Measurements from ENCODE around the gene TUBGCP6.
"Not testable (repeated sequence)": the region's sequence is repeated elsewhere in the genome, so short reads cannot be mapped to it uniquely, and the experiment has no call there.

The TUBGCP6 gene

DNA sequence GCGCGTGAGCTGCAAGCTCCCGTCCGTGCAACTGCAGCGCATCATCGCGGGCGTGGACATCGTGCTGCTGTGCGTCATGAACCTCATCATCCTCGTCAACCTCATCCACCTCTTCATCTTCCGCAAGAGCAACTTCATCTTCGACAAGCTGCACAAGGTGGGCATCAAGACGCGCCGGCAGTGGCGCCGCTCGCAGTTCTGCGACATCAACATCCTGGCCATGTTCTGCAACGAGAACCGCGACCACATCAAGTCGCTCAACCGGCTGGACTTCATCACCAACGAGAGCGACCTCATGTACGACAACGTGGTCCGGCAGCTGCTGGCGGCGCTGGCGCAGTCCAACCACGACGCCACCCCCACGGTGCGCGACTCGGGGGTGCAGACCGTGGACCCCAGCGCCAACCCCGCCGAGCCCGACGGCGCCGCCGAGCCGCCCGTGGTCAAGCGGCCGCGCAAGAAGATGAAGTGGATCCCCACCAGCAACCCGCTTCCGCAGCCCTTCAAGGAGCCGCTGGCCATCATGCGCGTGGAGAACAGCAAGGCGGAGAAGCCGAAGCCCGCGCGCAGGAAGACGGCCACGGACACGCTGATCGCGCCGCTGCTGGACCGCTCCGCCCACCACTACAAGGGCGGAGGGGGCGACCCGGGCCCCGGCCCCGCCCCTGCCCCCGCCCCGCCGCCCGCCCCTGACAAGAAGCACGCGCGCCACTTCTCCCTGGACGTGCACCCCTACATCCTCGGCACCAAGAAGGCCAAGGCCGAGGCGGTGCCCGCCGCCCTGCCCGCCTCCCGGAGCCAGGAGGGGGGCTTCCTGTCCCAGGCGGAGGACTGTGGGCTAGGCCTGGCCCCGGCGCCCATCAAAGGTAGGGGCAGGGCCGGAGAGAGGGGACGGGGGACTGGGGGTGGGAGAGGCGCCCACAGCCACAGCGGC, 67.0 kb downstream of the TUBGCP6 start:
- DNase-seq, result no peak

DNA sequence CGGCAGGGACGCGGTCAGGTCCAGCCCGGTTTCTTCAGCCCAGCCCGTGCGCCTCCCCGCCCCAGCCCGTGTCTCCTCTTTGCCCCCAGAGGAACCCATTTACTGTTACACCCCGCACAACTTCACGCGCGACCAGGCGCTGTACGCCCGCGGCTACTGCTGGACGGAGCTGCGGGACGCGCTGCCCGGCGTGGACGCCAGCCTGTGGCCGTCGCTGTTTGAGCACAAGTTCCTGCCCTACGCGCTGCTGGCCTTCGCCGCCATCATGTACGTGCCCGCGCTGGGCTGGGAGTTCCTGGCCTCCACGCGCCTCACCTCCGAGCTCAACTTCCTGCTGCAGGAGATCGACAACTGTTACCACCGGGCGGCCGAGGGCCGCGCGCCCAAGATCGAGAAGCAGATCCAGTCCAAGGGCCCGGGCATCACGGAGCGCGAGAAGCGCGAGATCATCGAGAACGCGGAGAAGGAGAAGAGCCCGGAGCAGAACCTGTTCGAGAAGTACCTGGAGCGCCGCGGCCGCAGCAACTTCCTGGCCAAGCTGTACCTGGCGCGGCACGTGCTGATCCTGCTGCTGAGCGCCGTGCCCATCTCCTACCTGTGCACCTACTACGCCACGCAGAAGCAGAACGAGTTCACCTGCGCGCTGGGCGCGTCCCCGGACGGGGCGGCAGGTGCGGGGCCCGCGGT, 67.8 kb downstream of the TUBGCP6 start:
- no peak for DNase-seq

DNA sequence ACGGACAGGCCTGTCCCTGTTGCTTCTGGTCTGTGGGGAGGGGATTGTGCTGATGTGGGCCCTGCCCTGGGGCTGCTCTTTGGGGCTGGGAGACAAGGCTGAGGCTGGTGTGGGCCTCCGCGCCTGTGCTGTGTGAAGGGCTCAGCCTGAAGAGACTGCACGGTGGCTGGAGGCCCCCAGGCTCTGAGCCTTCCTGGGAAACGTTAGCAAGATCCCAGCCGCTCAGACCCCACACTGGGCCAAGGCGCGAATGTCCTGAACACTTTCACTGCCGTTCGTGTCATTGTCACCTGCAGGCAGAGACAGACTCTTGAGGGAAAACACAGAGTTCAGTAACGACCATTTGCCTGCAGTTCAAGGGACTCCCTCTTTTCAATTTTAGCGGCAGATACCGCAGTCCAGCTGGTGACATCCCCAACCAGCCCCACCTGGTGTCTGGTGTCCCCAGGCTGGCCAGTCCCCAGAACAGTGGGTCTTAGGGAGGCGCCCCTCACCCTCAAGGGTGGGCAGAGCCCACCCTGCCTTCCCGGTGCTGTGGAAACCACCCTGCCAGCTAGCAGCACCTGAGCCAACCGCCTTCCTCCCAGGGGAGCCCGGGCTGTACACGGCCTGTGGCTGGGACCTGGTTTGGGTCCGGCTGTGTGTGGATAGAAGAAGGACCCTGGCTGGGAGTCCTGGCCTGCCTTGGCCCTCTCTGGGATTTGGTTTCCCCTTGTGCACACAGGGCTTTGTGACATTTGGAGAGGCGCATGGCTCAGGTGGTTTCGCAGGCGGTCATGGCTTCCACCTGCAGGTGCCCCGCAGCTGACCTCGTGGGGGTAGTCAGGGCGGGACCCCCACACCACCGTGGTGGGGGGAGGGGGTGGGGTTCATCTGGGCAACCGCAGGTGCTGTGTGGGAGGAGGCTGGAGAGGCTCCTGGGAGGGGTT, 68.6 kb downstream of the TUBGCP6 start:
- no peak for DNase-seq

- DNase-seq, result no peak
Measured at GRCh38 chr22:50175191-50175461, 69.7 kb downstream of the TUBGCP6 start.

DNA sequence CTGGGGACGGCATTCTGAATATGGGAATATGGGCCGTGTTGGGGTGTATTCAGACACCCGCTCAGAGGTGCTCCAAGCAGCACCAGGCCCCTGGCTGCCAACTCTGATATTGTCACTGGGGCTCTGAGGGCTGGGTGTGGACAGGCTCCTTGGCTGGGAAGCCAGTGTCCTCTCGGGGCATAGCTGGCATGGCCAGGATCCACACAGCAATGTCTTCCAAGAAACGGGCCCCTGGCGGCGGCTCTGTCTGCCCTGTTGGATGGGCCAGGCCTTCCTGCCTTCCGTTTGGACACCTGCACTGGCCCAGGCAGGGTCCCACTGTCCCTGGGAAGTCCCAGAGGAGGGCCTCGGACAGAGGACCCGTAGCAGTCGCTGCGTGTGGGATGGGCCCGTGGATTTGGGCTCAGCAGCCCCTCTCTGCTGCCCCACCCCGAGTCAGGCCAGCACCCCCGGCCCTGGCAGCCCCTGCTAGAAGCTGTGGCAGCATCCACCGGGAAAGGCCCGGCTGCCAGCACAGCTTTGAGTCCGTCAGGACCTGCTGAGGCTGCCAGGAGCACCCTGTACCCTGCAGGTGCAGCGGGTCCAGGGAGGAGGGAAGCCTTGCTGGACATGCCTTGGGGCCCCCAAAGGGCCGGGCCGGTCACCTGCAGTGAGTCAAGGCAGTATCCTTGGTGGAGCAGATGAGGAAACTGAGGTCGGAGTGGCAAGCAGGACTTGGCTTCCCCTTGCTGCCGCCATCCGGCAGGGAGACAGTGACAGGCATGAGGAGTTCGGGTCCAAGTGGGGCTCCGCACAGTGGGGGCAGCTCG, 70.2 kb downstream of the TUBGCP6 start:
- peak; percentile 4 for DNase-seq

DNA sequence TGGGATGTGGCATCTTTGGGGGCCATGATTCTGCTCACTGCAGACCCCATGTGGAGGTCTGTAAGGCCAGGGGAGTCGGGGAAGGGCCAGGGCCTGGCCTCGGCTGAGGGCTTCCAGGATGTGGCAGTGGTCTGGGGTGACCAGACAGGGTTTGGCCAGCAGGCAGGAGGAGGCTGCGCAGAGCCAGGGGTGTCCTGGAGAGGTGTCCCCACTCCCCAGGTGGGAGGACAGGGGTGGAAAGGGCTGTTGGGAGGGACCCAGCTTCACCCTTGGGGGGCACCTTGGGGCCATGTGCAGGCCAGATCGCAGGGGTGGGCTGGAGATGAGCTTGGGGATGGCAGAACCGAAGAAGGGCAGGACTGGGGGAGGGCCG, 70.9 kb downstream of the TUBGCP6 start:
- no peak for DNase-seq

DNA sequence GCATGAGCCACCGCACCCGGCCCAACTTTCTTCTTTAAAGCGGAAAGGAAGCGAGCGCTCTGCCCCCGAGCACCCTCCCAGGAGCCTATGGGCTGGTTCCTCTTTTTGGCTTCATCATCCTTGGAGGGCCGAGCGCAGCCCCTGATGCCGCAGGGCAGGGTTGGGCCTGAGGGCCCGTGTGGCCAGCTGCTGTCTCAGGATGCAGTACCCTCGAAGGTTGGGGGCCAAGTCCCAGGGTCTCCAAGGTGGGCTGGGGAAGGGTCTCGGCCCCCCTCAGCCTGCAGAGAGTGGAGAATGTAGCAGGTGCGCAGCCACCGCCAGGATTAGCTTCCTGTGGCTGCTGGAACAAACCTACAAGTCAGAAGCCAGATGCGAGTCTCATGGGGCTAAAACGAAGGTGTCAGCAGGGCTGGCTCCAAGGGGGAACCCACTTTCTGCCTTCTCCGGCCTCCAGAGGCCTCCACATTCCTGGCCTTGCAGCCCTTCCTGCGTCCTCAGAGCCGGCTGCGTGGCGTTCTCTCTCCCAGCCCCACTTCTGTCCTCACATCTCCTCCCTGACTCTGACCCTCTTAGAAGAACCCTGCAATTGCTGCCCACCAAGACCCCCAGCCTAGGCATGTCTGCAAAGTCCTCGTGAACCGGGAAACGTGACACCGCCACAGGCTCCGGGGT, 71.4 kb downstream of the TUBGCP6 start:
- DNase-seq, result no peak

DNA sequence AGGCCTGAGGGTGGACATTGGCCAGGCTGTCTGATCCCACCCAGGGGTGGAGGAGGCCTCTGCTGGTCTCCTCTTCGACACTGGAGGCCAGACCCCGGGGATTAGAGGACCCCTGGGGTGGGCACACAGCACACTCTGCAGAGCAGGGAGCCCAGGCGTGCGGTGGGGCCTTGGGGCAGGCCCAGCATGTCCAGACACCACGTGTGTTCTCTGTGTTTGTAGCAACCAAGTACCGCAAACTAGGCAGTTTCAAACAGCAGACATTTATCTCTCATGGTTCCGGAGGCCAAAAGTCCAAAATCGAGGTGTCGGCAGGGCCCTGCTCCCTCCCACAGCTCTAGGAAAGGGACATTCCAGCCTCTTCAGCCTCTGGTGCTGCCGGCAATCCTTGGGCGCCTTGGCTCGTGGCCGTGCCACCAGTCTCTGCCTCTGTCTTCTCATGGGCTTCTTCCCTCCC, 72.8 kb downstream of the TUBGCP6 start:
- DNase-seq, result no peak

GRCh38 chr22:50171319-50171964, 73.4 kb downstream of the TUBGCP6 start:
- no peak for DNase-seq

DNA sequence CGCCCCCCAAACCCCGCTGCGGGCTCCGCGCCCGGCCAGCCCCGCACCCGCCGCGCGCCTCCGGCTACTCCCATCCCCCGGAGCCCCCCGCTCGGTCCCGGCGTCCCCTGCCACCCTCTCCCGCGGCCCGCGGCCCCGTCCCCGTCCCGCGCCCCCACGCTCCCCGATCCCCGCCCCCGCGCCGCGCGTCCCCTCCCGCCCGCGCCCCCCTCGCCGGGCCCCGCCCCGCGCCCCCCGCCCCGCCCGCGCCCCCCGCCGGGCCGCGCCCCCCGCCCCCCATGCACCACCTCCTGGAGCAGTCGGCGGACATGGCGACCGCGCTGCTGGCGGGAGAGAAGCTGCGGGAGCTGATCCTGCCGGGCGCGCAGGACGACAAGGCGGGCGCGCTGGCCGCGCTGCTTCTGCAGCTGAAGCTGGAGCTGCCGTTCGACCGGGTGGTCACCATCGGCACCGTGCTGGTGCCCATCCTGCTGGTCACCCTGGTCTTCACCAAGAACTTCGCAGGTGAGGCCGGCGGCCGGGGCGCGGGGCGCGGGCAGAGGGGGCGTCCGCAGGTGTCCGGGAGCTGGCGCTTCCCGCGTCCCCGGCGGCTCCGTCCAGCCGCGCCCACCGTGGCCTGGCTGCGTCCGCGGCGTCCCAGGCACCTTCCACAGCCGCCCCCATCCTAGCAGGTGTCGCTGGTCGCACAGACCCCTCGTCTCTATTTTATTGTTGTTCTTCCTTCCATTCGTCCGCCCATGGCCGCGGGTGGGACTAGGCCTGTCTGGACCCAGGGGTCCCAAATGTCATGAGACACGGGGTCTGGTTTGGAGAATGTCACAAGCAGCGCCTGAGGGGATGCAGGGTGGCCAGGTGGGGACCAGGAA, 74.1 kb downstream of the TUBGCP6 start, which contains the start of gene PANX2:
TSS of gene PANX2 (plus strand) at position 279 of the 866 bp plus-strand sequence. CDS start at position 279, 0 bp downstream.
- no peak for DNase-seq

DNA sequence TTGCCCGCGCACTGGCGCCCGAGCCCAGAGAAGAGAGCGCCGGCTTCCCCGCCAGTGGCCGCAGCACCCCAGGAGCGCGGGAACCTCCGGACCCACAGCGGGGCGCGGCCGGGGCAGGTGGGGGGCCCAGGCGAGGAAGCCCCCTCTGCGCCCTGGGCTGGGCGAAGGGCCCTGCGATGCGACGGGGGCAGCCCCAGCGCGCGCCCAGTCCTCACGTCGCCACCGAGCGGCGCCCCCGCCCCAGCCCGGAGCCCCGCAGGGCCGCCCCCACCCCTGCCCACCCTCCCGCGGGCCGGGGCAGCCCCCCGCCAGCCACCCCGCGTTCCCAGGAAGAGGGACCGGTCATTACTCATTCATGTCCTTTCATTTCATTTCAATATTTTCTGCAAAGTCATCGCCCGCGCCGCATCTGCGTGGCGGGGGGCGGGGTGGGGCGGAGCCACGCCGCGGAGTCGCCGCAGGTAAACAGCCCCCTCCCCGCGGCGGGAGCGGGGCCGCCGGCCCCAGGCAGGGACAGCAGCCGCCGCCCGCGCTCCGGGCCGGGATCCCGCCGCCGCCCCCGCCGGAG, 75.0 kb downstream of the TUBGCP6 start:
- DNase-seq, result peak; percentile 73

DNA sequence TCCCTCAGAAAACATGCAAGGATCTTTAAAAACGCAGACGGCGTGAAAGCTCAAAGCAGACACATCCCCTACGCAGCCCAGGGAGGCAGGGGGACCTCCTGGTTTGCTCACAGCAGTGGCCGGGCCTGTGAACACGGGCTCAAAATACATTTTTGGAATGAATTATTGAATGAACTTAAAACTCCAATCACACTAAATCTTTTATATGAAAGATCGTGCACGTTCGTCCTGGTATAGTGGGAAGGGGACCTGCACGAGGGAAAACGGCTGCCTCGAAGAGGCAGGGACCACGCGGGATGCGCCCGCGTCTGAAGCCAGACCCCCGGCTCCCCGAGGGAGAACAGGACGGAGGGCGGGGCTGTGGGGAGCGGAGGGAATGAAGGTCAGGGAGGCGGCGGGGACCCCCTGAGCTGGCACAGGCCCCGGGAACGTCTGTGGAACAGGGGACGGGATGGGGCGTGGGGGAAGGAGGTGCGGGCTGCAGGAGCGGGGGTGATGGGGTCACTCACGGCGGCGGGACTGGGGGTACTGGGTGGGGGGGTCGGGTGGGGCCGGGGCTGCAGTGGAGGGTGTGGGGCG, 75.6 kb downstream of the TUBGCP6 start:
- DNase-seq, result no peak

GRCh38 chr22:50168490-50169180, 76.2 kb downstream of the TUBGCP6 start:
- not testable (repeated sequence) for DNase-seq

- no peak for DNase-seq
Measured at GRCh38 chr22:50167689-50168489, 76.9 kb downstream of the TUBGCP6 start.

All from stimulated activated CD4-positive, alpha-beta T cell treated with anti-CD3 and anti-CD28 coated beads, Interleukin-15, amount 100 ng/mL, for 24 hours (primary cell).